Middle frontal gyrus (tissue), 1 donor: ENCODE measurements around the gene GBX2.

Experiments used
- DNase-seq: peaks from one replicate; pipeline ENCODE4 v3.0.0-alpha.2; 2015; ENCODE audit warnings: low spot score; ENCODE audit errors: extremely low spot score

The GBX2 gene

GRCh38 chr2:236180831-236181453, 12.8 kb upstream of the GBX2 start:
- DNase-seq = no peak

- DNase-seq = no peak
Observed at GRCh38 chr2:236180076-236180816, 12.1 kb upstream of the GBX2 start.

- no peak for DNase-seq
Observed at GRCh38 chr2:236179236-236180075, 11.3 kb upstream of the GBX2 start.

GRCh38 chr2:236178890-236179235, 10.7 kb upstream of the GBX2 start:
- no peak for DNase-seq

- no peak for DNase-seq
Observed at GRCh38 chr2:236177967-236178889, 10.0 kb upstream of the GBX2 start.

- no peak for DNase-seq
Observed at GRCh38 chr2:236177604-236177966, 9.4 kb upstream of the GBX2 start.

- DNase-seq = no peak
Observed at GRCh38 chr2:236176951-236177350, 8.8 kb upstream of the GBX2 start.

- no peak for DNase-seq
Observed at GRCh38 chr2:236176417-236176816, 8.2 kb upstream of the GBX2 start.

GRCh38 chr2:236175548-236176150, 7.5 kb upstream of the GBX2 start:
- no peak for DNase-seq

- DNase-seq = no peak
Observed at GRCh38 chr2:236173729-236174607, 5.8 kb upstream of the GBX2 start.

- DNase-seq = no peak
Observed at GRCh38 chr2:236173036-236173728, 5.0 kb upstream of the GBX2 start.

GRCh38 chr2:236172255-236173035, 4.3 kb upstream of the GBX2 start:
- DNase-seq = no peak

- DNase-seq = no peak
Observed at GRCh38 chr2:236171680-236172254, 3.6 kb upstream of the GBX2 start.

- DNase-seq = no peak
Observed at GRCh38 chr2:236171181-236171679, 3.0 kb upstream of the GBX2 start.

- no peak for DNase-seq
Observed at GRCh38 chr2:236170590-236171165, 2.5 kb upstream of the GBX2 start.

- DNase-seq = no peak
Observed at GRCh38 chr2:236169741-236170589, 1.8 kb upstream of the GBX2 start.
